ENCODE results near the gene SRBD1.

The SRBD1 gene

GRCh38 chr2:45412754-45413379, 198.2 kb downstream of the SRBD1 start:
- DNase-seq = no peak

DNA sequence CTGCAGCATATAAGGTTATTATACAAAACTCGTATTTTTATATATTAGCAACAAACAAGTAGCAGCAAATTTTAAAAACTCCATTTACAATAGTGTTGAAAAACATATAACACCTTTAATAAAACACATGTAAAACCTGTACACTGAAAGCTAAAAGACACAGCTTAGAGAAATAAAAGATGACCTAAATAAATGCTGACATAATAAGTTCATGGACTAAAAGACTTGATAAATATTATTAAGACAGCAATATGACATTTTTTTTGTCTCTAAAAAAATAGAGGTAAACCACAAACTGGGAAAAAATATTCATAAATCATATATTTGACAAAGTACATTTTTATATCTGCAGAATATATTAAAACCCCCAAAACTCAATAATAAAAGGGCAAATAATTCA, 201.4 kb downstream of the SRBD1 start:
- DNase-seq = no peak

- no peak for DNase-seq
These were observed 204.4 kb downstream of the SRBD1 start for GRCh38 chr2:45406621-45407020.

DNA sequence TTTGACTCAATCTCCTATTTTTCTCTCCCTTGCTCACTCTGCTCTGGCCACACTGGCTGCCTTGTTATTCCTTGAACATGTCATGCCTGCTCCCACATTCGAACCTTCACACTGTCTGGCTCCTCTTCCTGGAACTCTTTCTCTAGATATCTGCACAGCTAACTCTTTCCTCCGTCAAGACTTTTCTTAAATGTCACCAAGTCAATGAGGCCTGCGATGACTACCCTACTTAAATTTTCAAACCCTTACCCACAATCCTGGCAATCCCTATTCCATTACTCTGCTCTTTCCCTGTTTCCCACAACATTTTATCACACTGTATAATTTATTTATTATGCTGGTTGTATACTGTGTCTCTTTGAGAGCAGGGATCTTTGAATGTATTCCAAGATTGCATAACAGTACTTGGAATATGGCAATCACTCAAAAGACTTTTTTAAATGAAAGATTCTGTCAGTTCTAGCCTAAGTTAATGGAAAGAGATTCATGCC, 206.2 kb downstream of the SRBD1 start:
- no peak for DNase-seq

DNA sequence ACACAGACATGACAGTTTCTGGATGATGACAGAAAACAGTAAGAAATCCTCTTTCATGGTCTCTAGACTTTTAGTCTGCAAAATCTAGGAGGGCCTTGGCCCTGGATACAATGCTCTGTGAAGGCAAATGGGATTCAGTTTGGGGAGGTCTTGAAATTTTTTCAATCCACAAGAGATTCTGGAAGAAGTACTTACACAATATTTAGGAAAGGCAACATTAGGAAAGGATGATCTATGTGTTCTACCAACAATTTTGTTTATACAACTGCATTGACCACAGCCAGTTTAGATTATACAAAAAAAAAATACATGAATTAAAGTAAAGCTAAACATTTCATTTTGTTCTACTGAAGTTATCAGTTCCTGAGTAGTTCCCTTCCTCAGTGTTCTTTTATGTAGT, 208.0 kb downstream of the SRBD1 start:
- no peak for DNase-seq

DNA sequence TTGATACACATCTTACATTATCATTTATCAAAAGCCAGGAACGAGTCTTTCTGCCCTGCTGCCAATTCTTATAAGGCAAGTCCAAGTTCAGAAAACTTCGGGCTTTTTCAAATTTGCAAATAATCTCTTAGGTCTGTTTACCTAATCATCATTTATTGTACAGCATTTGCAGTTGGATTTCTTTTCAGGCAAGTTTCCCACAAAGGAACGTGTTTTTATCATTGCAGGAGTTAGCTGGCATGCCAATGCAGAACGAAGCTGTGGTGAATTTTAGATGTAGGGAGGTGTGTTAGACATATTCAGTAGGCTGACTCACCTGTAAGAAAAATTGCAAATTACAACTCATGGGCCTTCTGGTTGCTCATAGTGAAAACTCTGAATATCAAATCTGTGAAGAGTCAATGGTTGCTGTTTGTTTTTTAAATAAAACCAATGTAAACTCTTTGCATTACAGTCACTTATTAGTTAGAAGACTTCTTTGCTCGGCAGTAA, 209.6 kb downstream of the SRBD1 start:
- no peak for DNase-seq

DNA sequence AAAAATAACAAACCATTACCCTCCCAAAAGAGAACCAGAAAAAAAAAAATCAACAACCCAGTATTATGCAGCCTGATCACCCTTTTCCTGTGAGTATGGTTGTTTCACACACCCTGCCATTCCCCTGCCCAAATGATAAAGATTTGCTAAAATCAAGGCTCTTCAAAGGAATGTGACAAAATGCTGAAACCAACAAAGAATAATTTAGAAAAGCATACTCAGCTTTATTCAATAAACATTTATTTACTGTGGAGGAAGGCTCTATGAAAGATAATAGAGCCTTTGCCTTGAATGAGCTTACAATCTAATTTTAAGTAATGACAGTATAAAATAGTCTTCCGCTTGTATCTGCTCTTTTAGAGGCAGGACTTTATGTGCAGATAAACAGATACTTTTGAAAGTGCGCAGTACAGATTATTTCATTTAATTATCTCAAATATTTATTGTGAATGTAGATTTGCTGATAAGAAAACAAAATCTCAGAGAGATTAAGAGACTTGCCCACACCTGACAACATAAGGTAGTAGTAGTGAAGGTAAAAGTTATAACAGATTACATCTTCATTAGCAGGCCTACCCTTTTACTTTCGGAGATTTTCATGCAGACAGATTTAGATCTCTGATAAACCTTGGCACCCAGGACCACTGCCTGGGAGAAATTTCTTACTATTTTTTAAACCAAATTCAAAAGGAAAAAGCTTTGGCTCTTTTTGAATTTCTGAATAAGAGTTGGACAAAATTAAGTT, 211.9 kb downstream of the SRBD1 start:
- DNase-seq = no peak

- no peak for DNase-seq
These were observed 213.8 kb downstream of the SRBD1 start for GRCh38 chr2:45397292-45397691.

- no peak for DNase-seq
These were observed 214.4 kb downstream of the SRBD1 start for GRCh38 chr2:45396671-45397070.

DNA sequence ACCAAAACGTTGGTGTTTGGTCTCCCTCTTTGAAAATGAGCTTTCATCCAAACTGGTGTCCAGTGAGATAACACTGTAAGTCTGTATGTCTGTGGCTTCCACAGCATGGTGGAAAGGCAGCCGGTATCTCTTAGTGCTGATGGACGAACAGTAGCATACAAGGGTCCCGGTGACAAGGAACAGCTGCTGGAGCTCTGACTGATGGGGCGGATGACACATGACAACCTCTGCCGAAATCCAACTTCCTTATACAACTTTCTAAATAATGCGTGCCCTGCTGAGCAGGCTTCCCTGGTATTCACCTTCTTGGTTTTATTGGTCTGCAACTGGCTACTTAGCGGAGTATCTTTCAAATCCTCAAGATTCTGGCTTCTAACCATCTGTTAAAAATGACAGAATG, 216.2 kb downstream of the SRBD1 start:
- no peak for DNase-seq

- no peak for DNase-seq
These were observed 216.9 kb downstream of the SRBD1 start for GRCh38 chr2:45394216-45394615.

DNA sequence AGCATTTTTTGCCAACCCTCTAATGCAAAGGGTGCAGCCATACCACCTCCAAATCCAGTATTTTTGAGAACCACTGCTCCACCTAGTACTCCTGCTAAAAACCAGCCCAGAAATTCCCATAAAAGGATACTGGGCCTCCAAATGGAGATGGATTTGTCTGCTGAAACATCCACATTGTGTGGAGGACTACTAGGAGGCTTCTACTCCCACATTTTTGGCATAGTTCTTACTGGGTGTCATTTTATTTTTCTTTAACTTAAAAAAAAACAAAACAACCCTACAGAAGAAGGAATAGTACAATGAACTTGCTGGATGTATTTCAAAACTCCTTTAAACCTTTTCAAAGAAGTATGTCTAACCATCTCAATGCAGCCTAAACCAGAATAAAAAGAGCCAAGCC, 219.2 kb downstream of the SRBD1 start:
- no peak for DNase-seq

DNA sequence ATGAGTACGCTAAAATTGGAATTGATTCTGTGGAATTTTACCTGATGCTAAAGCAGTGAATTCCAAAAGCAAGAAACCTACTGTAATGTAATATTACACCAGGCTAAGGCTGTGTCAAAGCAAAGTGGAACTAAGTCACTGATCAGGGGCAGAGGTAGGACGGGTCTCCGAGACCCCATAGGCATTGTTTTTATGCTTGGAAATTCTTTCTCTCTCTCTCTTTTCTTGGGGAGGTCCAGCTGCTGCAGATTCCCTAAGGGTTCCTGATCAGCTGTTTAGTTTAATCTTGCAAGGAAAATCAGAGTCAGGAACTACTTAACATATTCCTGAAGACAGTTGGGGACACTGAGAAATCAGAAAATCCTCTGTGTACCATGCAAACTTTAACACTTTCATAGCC, 220.2 kb downstream of the SRBD1 start:
- DNase-seq = no peak

GRCh38 chr2:45390441-45390840, 220.6 kb downstream of the SRBD1 start:
- DNase-seq = no peak

- DNase-seq = no peak
These were observed 222.4 kb downstream of the SRBD1 start for GRCh38 chr2:45388541-45389100.

DNA sequence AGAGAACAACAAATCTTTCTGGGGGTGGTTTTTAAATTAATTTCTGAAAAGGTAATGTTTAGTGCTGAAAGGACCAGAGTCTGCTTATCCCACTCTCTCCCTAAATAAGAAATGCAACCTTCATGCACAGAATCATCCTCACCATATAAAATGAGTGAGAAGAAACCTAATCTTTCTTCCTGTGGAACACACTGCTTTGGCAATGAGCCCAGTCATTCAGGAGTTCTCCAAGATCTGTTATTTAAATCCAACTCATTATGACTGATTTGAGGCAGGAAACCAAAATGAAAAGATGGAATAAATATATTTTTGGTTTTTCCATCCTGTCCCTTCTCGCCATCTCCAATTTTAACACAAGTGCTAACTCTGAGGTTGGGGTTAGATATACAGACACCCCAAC, 228.3 kb downstream of the SRBD1 start:
- DNase-seq = no peak

DNA sequence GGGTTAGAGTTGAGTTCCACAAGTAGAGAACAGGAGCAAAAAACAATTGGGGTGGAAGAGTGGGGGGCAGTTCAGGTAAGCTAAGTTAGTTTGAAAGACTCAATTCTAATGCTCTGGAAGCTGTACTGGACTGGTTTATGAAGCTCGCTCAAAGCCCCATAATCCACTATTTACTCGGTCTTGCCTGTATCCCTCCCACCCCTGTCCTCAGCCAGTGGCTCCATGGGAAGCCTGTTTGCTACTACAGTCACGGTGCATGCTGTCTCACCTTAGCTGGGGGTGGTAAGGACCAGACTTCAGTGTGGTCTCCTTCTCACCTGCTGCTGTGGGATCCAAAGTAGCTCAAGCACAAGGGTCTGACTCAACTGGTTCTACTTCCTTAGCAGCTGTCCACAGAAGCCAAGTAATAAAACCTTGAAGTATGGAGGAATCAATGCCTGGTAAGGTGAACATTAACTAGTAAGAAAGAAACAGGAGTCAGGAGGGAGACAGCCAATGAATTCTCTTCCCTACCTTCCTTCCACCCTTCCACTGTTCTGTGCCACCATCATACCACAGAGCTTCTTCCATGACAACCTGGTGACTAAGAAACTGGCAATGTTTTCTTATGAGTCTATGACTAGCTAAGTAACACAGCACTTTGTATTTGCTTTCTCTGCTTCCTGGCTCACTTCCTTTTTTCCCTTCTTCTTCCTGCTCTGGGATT, 230.8 kb downstream of the SRBD1 start:
- DNase-seq = no peak

- no peak for DNase-seq
These were observed 231.5 kb downstream of the SRBD1 start for GRCh38 chr2:45379399-45380087.

GRCh38 chr2:45373534-45373933, 237.5 kb downstream of the SRBD1 start:
- DNase-seq = no peak

- no peak for DNase-seq
These were observed 240.7 kb downstream of the SRBD1 start for GRCh38 chr2:45370369-45370768.

DNA sequence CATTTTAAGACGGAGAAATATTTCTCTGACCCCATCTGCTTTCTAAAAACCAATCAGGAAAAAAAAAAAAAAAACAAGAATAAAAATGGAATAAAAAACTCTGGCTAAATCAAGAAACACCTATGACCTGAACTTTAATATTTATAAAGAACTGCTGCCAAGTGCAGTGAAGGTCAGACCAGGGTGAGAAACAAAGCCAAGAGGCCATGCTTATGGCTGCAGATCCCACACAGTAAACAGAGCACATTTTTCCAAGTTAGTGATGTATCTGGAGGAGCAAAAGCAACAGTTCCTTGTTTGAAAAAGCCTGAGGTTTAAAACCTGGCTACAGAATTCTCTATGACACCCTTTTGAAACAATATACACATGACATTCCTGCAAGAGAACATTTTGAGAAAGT, 242.3 kb downstream of the SRBD1 start:
- DNase-seq = no peak

DNA sequence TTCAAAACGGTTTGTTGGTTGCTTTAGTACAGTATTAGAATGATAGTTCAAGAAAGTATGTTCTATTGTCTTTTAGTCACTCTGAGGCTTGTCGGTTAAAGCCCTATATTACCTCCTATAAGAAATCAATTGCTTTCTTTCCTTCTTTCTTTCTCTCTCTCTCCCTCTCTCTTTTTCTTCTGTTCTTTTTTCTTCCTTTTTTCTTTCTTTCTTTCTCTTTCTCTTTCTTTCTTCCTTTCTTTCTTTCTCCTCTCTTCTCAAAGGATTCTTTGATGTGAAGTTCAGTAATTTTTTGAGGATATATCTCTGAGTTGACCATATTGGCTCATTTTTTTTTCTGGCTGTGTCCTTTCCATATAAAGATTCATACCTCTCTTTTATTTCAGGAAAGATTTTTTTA, 249.4 kb downstream of the SRBD1 start:
- DNase-seq = no peak

GRCh38 chr2:45354776-45355175, 256.3 kb downstream of the SRBD1 start:
- DNase-seq = no peak

Measured in right forelimb (tissue), 1 donor.